Glutamatergic neuron (in vitro differentiated cells): ENCODE results near the gene EGFL8. TPM values are rescaled to one million over a fixed set of nuclear protein-coding genes. Genes with fewer than 3 reads are reported as not detected.

Experiments used
- DNase-seq: peaks from one replicate; pipeline ENCODE4 v3.0.0; 2022
- H3K27ac Mint-ChIP-seq: one replicate; pipeline ENCODE4 v1.8.0; 2020; ENCODE audit warnings: mild to moderate bottlenecking, mixed read lengths, inconsistent platforms; ENCODE audit not compliant: unreplicated experiment
- H3K27me3 Mint-ChIP-seq: one replicate; pipeline ENCODE4 v1.8.0; 2020; ENCODE audit warnings: mild to moderate bottlenecking, moderate library complexity, mixed read lengths, inconsistent platforms; ENCODE audit not compliant: unreplicated experiment
- H3K36me3 Mint-ChIP-seq: one replicate; pipeline ENCODE4 v1.8.0; 2020; ENCODE audit warnings: mild to moderate bottlenecking, mixed read lengths, inconsistent platforms; ENCODE audit not compliant: unreplicated experiment
- H3K4me1 Mint-ChIP-seq: one replicate; pipeline ENCODE4 v1.8.0; 2020; ENCODE audit warnings: mild to moderate bottlenecking, low read depth, mixed read lengths, inconsistent platforms; ENCODE audit not compliant: unreplicated experiment
- H3K4me3 Mint-ChIP-seq: one replicate; pipeline ENCODE4 v1.8.0; 2020; ENCODE audit warnings: mild to moderate bottlenecking, mixed read lengths, inconsistent platforms; ENCODE audit not compliant: unreplicated experiment
- H3K9me3 Mint-ChIP-seq: one replicate; pipeline ENCODE4 v1.8.0; 2020; ENCODE audit warnings: mild to moderate bottlenecking, moderate library complexity, mixed read lengths, inconsistent platforms; ENCODE audit not compliant: unreplicated experiment
- CTCF ChIP-seq: fragments of 200-600 bp; sonication (generic); IDR thresholded peaks from one replicate; pipeline ENCODE4 v1.5.0; 2021; ENCODE audit not compliant: partially characterized antibody, unreplicated experiment
- total RNA-seq: library from RNA; stranded (reverse); fragmentation: NEBNext Ultra II Directional; extraction: Animal tissue kit (Norgen Biotek cat#: 25700); gene quantifications from one replicate; pipeline ENCODE4 v1.2.1, GENCODE V29; 2021; ENCODE audit not compliant: unreplicated experiment

EGFL8 gene
- total RNA-seq, 1 donor from 2014 or later: 23.0 TPM

GRCh38 chr6:32118782-32119628 lies 45.4 kb upstream of the EGFL8 start:
- H3K27ac Mint-ChIP-seq: no peak overlapping the region
- H3K27me3 Mint-ChIP-seq: no peaks in the 10 kb centered on the region
- H3K9me3 Mint-ChIP-seq: peaks cover 2% of the 10 kb centered on the region
- peaks cover 2% of the 10 kb centered on the region for H3K4me1 Mint-ChIP-seq
- no peak overlapping the region for H3K4me3 Mint-ChIP-seq
- peak; percentile 93 for DNase-seq
- peak; percentile 85 for TF ChIP-seq CTCF
- H3K36me3 Mint-ChIP-seq: peaks cover 6% of the 10 kb centered on the region

- H3K4me3 Mint-ChIP-seq: no peak overlapping the region
- H3K4me1 Mint-ChIP-seq: peaks cover 2% of the 10 kb centered on the region
- H3K36me3 Mint-ChIP-seq: peaks cover 11% of the 10 kb centered on the region
- H3K27me3 Mint-ChIP-seq: peaks cover 4% of the 10 kb centered on the region
- H3K27ac Mint-ChIP-seq: no peak overlapping the region
- peaks cover 3% of the 10 kb centered on the region for H3K9me3 Mint-ChIP-seq
- TF ChIP-seq CTCF: no peak
- no peak for DNase-seq
These were observed 43.8 kb upstream of the EGFL8 start for GRCh38 chr6:32120573-32121059.

DNA sequence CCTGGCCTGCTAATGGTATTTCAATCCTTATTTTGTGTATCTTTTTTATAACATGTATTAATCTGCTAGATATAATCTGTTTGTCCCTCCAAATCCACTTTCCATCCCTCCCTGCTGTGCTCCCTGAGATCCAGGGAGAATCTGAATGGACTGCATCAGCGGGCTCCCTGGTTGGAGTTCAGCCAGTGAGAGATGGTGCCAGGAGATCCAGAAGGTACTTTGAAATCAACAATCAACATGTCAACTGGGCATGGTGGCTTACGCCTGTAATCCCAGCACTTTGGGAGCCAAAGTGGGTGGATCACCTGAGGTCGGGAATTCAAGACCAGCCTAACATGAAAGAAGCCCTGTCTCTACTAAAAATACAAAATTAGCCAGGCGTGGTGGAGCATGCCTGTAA lies 40.7 kb upstream of the EGFL8 start:
- Mint-ChIP-seq H3K9me3 (peaks cover 12% of the 10 kb centered on the region), H3K27ac (no peak overlapping the region), H3K36me3 (peaks cover 11% of the 10 kb centered on the region), H3K4me1 (peaks cover 11% of the 10 kb centered on the region), H3K27me3 (peaks cover 17% of the 10 kb centered on the region), H3K4me3 (no peak overlapping the region)
- DNase-seq: no peak
- TF ChIP-seq CTCF: no peak

- H3K4me1 Mint-ChIP-seq: peaks cover 15% of the 10 kb centered on the region
- peaks cover 17% of the 10 kb centered on the region for H3K27me3 Mint-ChIP-seq
- TF ChIP-seq CTCF: no peak
- peaks cover 6% of the 10 kb centered on the region for H3K36me3 Mint-ChIP-seq
- peak overlapping the region; percentile 83 for H3K27ac Mint-ChIP-seq
- no peak for DNase-seq
- H3K4me3 Mint-ChIP-seq: peak overlapping the region; percentile 98
- peaks cover 12% of the 10 kb centered on the region for H3K9me3 Mint-ChIP-seq
These were observed 37.5 kb upstream of the EGFL8 start for GRCh38 chr6:32126880-32127279.

DNA sequence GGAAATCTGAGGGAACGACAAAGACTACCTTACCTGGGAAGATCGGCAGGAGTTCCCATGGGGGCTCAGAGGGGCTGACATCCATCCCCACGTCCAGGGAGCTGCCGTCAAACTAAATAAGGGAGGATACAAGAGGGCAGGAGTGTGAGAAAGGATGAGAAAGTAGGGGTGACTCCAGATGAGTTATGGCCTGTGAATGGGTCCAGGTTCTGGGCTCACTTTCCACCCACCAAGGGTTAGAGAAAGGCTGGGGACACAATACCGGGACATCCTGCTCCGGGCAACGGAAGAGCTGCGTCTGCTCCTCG lies 37.0 kb upstream of the EGFL8 start:
- no peak for TF ChIP-seq CTCF
- peaks cover 12% of the 10 kb centered on the region for H3K9me3 Mint-ChIP-seq
- H3K36me3 Mint-ChIP-seq: peaks cover 6% of the 10 kb centered on the region
- peaks cover 17% of the 10 kb centered on the region for H3K27me3 Mint-ChIP-seq
- H3K4me3 Mint-ChIP-seq: peak overlapping the region; percentile 98
- DNase-seq: no peak
- H3K27ac Mint-ChIP-seq: peak overlapping the region; percentile 83
- H3K4me1 Mint-ChIP-seq: peaks cover 15% of the 10 kb centered on the region
